Right ventricle myocardium inferior (tissue), 1 donor: ENCODE measurements around the gene MRTFB. TPM values are rescaled to one million over a fixed set of nuclear protein-coding genes. Genes with fewer than 3 reads are reported as not detected.
A peak's percentile ranks its signal among the peaks of the same experiment; 100 is the strongest.

Source experiments
- ATAC-seq: fragments of 200-7000 bp; cut with Tn5 transposase; one replicate; pipeline ENCODE4 v1.9.1; 2020; ENCODE audit warnings: mild to moderate bottlenecking, moderate library complexity
- DNase-seq: peaks from one replicate; pipeline ENCODE4 v3.0.0; 2021; ENCODE audit errors: missing footprints
- intact Hi-C: fragments of 100-400 bp; cut with DNase I; formaldehyde crosslinking; loops from one replicate; pipeline ENCODE4 v1.11.0; 2022
- total RNA-seq: library from RNA; stranded (reverse); fragmentation: NEBNext Ultra II Directional; extraction: Animal tissue kit (Norgen Biotek cat#: 25700); gene quantifications from one replicate; pipeline ENCODE4 v1.2.1, GENCODE V29; 2021
- donor health status: DM: no; HTN: yes; CAD: no; lungs with severe emphysema.

The MRTFB gene
- total RNA-seq, 1 donor from 2014 or later, result 23.8 TPM

DNA sequence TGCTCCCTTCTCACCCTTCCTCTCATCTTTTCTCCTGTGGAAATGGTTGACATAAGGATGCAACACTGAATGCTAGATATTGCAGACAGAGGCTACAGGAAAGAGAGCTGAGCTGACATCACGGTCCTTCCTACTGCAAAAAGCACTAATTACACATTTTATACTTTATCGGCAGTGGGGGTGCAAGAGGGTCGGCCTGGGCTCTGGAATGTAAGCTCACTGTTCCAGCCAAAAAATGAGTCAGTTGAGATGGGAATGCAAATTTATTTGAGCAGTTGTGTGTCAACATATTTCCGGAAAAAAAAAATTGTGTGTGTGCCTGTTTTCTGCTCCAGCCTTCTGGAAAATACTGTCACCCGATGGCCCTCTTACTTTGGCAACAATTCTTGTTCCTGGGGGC lies 14.1 kb upstream of the MRTFB start:
- ATAC-seq, result no peak
- DNase-seq, result no peak
- intact Hi-C loops, result no loop called here

DNA sequence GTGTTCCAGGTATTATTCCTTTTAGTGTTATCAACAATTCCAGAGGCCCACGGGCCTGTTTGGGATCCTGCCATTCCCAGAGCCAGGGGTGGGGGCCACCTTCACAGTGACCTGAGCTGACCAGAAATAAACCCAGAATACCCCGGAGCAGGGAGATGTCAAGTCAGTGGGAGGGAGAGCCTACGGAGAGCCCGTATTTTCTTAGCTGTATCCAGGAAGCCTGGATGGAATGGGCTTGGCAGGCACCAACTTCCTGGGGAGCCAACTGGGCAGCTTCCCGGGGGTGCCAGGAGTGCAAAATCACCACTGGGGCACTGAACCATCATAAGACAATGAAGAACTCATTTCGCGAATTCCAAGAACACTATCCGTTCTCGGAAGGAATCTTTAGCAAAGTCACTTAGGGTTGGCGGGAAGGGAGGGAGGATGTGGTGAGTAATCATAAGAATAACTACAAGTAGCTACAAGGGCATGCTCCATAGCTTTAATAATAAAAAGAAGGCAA lies 13.2 kb upstream of the MRTFB start:
- intact Hi-C loops, result no loop called here
- ATAC-seq (no peak), DNase-seq (no peak)

DNA sequence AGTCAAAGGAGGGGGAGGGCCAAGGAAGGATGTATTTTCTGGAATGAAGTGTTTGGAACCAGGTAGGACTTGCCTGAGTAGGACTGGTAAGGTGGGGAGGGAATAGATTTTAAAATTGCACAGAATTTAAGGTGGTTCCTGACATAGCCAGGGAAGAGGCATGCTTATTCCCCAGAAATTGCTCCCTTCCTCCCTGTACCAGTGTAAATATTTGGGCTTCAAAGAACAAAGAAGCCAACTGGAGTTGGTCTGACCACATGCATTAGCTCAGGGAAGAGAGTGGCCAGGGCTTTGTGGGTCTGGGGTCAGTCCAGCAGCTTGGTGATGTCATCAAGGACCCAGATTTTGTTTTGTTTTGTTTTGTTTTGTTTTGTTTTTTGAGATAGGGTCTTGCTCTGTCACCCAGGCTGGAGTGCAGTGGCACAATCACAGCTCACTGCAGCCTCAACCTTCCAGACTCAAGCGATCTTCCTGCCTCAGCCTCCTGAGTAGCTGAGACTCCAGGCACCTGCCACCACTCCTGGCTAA lies 9.3 kb upstream of the MRTFB start:
- ATAC-seq (no peak), DNase-seq (no peak)
- intact Hi-C loops, result no loop called here

DNA sequence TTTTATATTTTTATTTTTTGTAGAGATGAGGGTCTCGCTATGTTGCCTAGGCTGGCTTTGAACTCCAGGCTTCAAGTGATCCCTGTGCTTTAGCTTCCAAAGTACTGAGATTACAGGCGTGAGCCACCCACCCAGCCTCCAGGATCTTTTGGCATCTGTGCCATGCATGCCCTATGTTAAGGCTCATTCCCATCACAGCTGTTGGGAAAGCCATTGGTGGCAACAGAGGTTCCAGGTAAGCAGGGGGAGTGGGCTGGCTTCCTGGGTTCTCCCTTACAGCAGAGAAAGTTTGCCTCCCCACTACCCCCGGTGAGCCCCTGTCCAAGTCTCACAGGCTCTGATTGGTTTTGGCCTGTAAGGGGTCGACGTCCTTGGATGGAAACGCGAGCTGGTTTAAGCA lies 8.9 kb upstream of the MRTFB start:
- intact Hi-C loops, result no loop called here
- DNase-seq, result no peak
- ATAC-seq, result no peak

DNA sequence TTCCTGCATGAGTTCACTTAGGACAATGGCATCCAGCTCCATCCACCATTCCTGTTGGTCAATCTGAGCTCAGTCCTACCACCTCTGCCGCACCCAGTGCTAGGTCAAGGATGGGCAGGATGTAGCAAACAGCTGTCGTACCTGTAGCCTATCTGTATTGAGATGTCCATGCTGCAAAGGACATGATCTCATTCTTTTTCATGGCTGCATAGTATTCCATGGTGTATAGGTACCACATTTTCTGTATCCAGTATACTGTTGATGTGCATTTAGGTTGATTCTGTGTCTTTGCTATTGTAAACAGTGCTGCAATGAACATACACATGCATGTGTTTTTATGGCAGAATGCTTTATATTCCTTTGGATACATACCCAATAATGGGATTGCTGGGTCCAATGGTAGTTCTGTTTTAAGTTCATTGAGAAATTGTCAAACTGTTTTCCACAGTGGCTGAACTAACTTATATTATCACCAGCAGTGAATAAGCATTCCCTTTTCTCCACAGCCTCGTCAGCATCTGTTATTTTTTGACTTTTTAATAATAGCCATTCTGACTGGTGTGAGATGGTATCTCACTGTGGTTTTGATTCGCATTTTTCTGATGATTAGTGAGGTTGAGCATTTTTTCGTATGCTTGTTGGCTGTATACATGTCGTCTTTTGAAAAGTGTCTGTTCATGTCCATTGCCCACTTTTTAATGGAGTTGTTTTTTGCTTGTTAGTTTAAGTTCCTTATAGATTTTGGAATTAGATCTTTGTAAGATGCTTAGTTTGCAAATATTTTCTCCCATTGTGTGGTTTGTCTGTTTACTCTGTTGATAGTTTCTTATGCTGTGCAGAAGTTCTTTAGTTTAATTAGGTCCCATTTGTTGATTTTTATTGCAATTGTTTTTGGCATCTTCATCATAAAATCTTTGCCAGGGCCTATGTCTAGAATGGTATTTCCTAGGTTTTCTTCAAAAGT lies 7.2 kb upstream of the MRTFB start:
- intact Hi-C loops, result no loop called here
- no peak for DNase-seq
- no peak for ATAC-seq

DNA sequence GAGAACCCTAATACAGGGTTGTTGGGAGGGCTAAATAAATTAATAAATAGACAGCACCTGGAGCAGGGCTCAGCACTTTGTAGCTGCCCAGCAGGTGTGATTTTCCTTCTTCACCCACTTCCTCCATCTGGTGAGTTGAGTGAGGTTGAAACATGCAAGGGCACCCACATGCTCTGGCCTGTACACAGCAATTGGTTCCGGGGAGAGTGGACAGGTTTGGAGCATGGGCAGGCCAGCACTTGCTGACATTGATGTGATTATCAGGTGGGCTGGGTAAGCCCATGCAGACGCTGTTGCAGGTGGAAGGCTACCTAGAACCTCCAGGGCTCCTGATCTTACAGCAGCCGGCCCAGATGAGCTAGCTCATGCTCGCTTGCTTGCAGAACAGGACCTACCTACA lies 1.3 kb upstream of the MRTFB start:
- intact Hi-C loops, result loop anchor here (5.0 to 10.0 kb wide), 3 partner anchors 73 to 455 kb away; no protein-coding TSS in a partner anchor
- ATAC-seq, result no peak
- no peak for DNase-seq

DNA sequence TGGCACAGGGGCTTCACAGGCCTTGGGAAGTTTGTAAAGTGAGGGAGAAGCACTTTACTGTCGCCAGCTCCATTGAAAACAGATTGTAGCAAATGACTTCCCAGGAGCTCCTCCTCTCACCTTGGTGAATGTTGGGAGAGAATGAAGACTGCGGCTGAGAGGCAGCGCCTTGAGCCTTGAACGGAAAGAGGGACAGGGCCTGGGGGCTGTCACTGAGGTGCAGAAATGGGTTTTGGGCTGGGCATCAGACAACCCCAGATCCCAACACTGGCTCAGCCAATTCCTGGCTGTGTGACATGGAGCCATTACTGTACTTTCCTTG lies 603 bp upstream of the MRTFB start:
- intact Hi-C loops, result loop anchor here (5.0 to 10.0 kb wide), 3 partner anchors 73 to 454 kb away; no protein-coding TSS in a partner anchor
- no peak for ATAC-seq
- no peak for DNase-seq

DNA sequence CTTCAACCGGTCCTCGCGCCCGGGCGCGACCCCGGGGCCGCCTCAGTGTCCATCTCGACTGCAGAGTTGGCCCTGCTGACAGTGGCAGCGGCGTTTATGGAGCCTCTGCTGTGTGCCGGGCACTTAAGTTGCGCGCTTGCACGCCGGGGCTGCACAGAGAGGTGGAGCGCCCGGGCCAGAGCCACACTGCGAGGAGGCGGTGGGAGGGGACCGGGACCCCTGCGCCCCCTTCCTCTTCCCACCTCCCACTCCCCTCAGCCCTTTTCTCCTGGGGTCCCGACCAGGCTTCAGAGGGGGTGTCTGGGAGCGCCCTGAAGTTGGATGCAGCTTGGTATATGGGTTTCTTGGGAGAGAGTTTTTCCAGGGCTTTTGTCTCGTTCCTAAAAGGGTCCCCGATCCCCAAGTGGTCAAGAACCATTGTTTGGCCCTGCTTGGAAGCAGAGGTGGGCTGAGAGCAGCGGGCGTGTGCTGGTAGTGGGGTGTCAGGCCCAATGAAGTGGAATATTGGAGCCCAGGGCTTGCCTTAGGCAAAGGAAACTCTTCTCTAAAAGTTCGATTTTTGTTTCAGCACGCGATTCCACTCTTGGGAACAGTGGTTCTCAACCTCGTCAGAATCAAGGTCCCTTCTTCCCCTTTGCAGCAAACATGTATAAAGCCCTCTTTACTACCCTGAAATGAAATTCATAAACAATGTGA lies 605 bp downstream of the MRTFB start:
- ATAC-seq (no peak), DNase-seq (no peak)

DNA sequence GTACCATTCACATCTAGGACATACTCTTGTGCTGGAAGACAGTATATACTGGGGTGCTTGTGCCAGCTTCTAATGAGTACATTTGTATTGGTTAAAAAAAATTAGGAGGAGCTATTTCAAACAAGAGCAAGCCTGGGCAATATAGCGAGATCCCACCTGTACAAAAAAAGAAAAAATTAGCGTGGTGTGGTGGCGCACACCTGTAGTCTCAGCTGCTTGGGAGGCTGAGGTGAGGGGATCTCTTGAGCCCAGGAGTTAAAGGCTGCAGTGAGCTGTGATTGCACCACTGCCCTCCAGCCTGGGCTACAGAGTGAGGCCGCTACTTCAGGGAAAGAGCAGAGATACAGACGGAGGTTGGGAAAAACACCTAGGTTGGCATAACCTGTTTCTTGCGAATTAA lies 1.2 kb downstream of the MRTFB start:
- ATAC-seq, result no peak
- DNase-seq, result no peak
- intact Hi-C loops, result loop anchor here (5.0 to 10.0 kb wide), 3 partner anchors 75 to 452 kb away; no protein-coding TSS in a partner anchor

More for the DNA sequence above, 605 bp downstream of the MRTFB start:
- intact Hi-C loops, result loop anchor here (5.0 to 10.0 kb wide), 3 partner anchors 74 to 453 kb away; no protein-coding TSS in a partner anchor

DNA sequence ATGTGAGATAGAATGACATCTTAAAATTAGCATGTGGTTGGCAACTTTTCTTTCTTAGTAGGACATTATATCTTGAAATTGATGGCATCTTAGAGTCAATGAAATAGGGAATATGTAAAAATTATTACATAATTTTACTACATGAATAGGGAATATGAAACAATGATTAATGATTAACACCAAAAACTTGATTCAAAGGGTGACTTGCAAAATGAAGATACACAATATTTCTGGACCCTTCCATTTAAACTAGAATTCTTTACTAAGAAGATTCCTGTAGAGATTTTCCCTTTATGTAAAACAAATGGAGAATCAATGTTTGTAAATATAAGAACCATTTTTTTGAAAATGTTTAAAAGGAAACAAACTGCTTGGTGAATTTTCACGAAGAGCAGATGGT lies 3.4 kb downstream of the MRTFB start:
- DNase-seq (no peak), ATAC-seq (no peak)
- intact Hi-C loops, result loop anchor here (5.0 to 10.0 kb wide), 3 partner anchors 77 to 450 kb away; no protein-coding TSS in a partner anchor

DNA sequence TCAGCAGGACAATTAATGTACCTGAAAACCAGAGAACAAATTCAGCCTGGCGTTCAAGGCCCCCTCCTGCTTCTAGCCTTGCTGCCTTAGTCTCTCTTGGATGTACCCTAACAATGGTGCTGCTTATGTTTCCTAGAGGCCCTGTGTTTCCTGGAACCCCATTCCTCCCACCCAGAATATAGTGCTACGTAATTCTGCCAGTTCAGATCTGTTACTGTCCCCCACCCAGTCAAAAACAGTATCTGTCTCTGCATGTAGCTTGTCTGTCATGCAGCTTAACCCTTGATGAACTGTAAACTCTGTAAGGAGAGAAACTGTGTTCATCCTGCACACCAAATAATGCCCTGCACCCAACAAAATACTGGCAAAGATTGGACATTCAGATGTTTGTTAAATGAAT lies 6.8 kb downstream of the MRTFB start:
- intact Hi-C loops, result loop anchor here (10.0 kb wide), 1 partner anchor 447 kb away; no protein-coding TSS in a partner anchor
- ATAC-seq (no peak), DNase-seq (no peak)

DNA sequence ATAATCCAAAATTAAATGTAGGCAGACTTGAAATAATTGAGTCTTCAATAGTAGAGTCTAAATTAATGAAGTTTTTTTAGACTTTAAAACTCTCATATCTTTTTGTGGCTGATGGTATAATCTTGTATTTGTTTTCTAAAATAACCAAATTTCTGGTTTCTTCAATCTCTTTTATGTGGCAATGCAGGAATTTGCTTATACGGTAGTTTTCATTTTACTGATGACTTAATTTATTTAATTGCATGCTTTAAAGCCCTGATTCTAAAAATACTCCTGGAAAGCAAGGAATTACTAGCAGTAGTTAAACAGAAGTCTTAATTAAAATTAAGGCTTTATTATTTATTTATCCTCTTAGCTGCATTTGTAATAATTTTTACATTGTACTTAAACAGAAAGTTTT lies 15.4 kb downstream of the MRTFB start:
- DNase-seq (no peak), ATAC-seq (no peak)
- intact Hi-C loops, result loop anchor here (5.0 kb wide), 3 partner anchors 41 to 101 kb away; no protein-coding TSS in a partner anchor

DNA sequence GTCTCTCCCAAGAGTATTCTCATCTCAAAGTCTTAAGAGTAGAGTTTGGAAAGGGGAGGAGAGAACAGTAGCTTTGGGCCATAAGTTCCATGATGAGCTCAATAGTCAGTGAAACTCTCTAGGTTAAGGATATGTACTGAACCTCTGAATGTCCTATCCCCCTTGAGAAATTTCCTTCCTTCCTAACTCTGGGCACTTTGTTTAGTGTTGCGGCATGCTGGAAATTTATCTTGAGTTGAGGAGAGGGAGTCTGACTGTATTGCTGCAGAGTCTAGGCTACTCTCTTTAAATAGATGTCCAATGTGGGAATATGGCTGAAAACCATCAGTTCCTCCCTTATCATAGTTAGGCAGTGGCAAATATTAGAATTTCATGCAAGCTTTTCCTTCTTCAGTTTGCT lies 16.1 kb downstream of the MRTFB start:
- no peak for ATAC-seq
- intact Hi-C loops, result loop anchor here (5.0 kb wide), 3 partner anchors 40 to 100 kb away; no protein-coding TSS in a partner anchor

DNA sequence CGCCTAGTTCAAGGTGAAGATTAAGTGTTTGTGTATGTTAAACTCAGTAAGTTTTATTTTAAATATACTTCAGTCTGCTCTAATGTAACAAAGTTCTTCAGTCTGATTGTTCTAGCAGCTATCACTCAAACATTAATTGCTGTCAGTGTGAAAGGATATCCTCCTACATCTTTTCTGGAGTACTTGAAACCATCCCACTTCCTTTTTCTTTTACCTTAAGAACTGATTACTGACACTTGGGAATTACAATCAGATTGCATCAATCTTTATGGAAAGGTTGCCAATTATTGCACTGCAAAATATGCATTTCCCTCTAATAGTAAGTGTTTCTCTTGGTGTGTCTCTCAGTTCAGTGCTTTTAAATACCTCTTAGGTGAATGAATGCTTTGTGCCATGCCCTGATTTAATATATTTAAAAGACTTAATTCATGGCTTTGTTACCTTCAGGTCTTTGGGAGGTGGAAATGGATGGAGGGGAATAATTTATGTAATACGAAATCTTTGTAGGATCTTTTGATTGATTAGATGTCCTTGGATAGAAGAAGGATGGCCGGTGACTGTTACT lies 16.6 kb downstream of the MRTFB start:
- ATAC-seq, result no peak
- DNase-seq, result no peak
- intact Hi-C loops, result loop anchor here (5.0 kb wide), 3 partner anchors 40 to 100 kb away; no protein-coding TSS in a partner anchor

More for the DNA sequence above, 16.1 kb downstream of the MRTFB start:
- DNase-seq, result no peak

DNA sequence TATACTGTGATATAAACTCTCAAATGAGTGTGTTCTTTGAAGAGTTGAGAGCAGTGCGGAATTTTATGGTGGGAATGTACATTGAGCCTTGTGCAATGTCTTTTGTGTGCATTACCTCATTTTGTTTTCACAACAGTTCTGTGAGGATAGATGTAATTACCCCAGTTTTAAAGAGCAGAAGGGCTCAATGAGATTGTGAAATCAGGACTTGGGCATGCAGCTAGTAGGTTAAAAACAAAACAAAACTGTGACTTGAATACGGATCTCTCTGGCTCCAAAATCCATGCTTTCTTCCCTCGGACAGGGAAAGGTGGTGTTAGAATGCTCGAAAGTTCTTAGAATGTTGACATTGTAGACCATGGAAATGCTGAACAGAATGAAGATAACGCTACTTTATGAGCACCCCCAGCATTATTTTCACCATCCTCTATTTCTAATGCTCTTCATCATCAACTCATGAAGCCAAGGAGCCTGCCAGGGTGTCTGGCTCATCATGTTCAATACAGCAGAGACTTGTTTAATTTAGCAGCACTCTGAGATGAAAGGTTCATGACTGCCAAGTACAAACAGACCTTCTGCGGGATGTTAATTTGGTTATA lies 17.1 kb downstream of the MRTFB start:
- DNase-seq, result no peak
- intact Hi-C loops, result loop anchor here (5.0 kb wide), 3 partner anchors 39 to 99 kb away; no protein-coding TSS in a partner anchor
- ATAC-seq, result peak; percentile 75

DNA sequence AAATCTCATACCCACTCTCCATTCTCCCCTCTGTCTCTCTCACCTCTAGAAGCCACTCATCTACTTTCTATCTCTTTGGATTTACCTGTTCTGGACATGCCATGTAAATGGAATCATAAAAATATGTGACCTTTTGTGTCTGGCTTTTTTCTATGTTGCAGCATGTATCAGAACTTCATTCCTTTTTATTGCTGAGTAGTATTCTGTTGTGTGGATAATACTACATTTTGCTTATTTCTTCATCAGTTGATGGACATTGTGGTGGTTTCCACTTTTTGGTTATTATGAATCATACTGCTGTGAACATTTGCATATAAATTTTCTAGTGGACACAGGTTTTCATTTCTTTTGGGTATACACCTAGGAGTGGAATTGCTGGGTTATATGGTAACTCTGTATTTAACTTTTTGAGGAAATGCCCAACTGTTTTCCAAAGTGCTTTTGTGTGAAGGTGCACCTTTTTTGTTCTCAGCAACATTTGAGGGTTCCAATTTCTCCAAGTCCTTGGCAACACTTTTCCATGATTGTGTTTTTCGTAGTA lies 18.2 kb downstream of the MRTFB start:
- ATAC-seq, result no peak
- no peak for DNase-seq
- intact Hi-C loops, result loop anchor here (5.0 kb wide), 3 partner anchors 38 to 98 kb away; no protein-coding TSS in a partner anchor

DNA sequence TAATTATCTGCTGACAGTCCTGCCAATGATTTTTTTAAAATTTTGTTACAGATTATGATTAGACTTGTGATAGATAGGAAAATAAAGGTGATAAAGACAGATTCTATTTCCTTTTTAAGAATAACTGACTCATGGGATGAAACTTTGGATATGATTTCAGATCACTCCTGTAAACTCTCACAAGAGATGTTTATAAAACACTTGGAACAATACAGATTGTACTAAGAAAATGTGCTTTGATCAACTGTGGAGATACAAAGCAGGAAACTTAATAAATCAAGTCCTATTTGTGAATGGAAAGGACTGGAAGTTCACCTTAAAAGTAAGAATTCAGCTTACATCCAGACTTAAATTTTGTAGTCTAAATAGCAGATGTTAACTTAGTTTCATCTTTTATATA lies 21.4 kb downstream of the MRTFB start:
- DNase-seq, result no peak
- intact Hi-C loops, result no loop called here

More for the DNA sequence above, 21.4 kb downstream of the MRTFB start:
- no peak for ATAC-seq
